GM19099 (cell line): ENCODE measurements around the gene TIMM17A.

Source experiments
- POLR2A ChIP-seq: IDR thresholded peaks from 3 replicates; pipeline ENCODE4 v1.6.1; 2011; ENCODE audit warnings: low read depth; ENCODE audit not compliant: insufficient read length; ENCODE audit errors: extremely low read depth

The TIMM17A gene

GRCh38 chr1:201955729-201956143 lies 433 bp downstream of the TIMM17A start:
- no peak for TF ChIP-seq POLR2A

DNA sequence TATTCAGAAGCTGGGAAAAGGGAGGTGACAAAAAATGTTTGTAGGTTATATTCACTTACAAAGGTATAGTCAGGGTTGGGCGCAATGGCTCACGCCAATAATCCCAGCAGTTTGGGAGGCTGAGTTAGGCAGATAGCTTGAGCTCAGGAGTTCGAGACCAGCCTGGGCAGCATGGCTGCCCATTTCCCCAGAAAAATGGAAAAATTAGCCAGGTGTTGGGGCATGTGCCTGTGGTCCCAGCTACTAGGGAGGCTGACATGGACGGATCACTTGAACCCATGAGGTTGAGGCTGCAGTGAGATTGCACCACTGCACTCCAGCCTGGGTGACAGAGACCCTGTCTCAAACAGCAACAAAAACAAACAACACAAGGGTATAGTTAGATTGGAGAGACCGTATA lies 3.0 kb downstream of the TIMM17A start:
- TF ChIP-seq POLR2A: no peak

- TF ChIP-seq POLR2A: no peak
These were observed 9.0 kb downstream of the TIMM17A start for GRCh38 chr1:201964261-201964660.

DNA sequence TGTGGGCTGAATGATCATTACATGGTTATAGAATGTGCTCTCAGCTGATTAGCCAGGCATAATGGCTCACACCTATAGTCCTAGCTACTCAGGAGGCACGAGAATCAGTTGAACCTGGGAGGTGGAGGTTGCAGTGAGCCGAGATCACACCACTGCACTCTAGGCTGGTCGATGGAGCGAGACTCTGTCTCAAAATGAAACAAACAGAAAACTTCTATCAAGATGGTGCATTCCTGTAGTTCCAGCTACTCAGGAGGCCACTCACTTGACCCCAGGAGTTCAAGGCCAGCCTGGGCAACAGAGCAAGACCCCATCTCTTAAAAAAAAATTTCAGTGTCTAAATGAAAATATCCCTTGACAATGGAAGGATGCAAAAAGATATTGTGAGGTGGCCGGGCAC lies 10.9 kb downstream of the TIMM17A start:
- TF ChIP-seq POLR2A: no peak

GRCh38 chr1:201968202-201968925 lies 13.1 kb downstream of the TIMM17A start:
- TF ChIP-seq POLR2A: no peak

GRCh38 chr1:201970334-201971159 lies 15.2 kb downstream of the TIMM17A start:
- no peak for TF ChIP-seq POLR2A

GRCh38 chr1:201982082-201982622 lies 26.8 kb downstream of the TIMM17A start:
- TF ChIP-seq POLR2A: no peak

DNA sequence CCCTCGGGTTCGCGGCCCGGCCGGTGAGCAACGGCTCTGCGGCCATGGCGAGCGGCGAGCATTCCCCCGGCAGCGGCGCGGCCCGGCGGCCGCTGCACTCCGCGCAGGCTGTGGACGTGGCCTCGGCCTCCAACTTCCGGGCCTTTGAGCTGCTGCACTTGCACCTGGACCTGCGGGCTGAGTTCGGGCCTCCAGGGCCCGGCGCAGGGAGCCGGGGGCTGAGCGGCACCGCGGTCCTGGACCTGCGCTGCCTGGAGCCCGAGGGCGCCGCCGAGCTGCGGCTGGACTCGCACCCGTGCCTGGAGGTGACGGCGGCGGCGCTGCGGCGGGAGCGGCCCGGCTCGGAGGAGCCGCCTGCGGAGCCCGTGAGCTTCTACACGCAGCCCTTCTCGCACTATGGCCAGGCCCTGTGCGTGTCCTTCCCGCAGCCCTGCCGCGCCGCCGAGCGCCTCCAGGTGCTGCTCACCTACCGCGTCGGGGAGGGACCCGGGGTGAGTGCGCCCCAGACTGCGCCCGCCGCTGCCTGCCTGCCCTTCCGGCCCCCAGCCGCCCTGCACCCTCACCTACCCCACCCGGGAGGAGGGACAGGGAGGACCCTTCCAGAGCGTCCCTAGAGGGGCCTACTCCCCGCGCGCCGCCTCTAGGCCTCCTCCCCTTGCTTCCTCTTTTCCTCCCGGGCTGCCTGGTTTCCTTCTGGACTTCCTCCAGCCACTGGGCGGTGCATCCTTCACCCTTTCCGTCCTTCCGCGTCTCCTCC lies 27.5 kb downstream of the TIMM17A start, which contains the start of gene RNPEP:
TSS of gene RNPEP (plus strand) at position 26 of the 757 bp plus-strand sequence. CDS start at position 45, 19 bp downstream.
- peak; percentile 76 for TF ChIP-seq POLR2A

GRCh38 chr1:201983380-201983805 lies 28.1 kb downstream of the TIMM17A start:
- TF ChIP-seq POLR2A: no peak

DNA sequence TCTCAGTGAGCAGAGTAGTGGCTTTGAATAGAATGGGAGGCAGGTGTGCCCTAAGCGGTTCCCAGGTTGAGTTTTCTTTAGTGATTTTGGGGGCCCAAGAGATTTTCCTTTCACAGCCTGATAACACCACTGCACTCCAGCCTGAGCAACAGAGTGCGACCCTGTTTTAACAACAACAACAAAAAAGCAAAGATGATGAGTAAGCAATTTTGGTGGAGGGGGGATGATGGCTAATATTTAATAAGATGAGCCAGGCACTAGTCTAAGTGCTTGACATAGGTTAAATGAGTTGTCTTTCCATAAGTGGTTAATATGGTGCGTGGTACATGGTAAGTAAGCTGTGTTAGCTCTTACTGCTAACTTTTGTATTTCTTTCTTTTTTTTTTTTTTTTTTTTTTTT lies 29.1 kb downstream of the TIMM17A start:
- TF ChIP-seq POLR2A: no peak

DNA sequence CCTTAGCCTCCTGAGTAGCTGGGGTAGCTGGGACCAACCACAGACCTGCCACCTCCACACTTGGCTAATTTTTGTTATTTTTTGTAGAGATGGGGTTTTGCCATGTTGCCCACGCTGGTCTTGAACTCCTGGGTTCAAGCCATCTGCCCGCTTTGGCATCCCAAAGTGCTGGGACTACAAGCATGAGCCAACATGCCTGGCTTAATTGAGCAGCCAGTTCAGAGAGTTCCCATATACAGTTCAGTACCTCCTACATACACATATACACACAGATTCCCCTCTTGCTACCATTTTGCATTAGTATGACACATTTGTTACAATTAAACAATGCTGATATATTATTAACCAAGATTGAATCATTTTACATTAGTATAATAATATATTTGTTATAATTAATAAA lies 30.1 kb downstream of the TIMM17A start:
- TF ChIP-seq POLR2A: no peak

- TF ChIP-seq POLR2A: no peak
These were observed 33.3 kb downstream of the TIMM17A start for GRCh38 chr1:201988601-201989000.

- no peak for TF ChIP-seq POLR2A
These were observed 34.2 kb downstream of the TIMM17A start for GRCh38 chr1:201989354-201990128.

DNA sequence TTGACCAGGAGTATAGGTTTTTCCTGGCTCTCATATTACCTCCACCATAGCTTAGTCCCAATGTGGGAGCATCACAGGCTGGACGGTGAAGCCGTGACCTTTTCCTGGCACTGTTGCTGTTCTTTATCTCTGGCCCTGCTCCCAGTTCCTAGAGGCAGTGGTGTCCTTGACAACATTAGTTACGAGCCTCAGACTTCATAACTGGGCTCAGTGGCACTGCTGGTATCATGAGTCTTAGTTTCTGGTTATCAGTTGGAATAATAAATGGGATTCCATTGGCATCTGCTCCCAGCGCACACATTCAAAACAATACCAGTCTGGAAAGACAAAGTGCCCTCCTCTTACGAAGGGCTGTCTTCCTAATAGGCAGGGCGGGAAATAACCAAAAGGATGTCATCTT lies 35.1 kb downstream of the TIMM17A start:
- no peak for TF ChIP-seq POLR2A
